Measurements from ENCODE around the gene SMC5.

DNA sequence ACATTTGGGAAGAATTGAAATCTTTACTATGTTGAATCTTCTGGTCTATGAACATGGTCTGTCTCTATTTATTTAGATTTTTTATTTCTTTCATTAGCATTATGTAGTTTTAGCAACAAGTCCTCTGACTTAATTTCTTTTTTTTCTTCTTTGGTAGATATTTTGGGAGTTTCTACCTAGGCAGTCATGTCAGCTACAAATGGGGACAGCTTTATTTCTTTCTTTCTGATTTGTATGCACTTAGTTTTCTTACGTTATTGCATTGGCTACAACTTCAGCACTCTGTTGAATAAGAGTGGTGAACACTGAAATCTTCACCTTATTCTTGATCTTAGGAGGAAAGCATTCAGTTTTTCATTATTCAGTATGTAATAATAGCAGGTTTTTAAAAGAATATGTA lies 33.5 kb downstream of the SMC5 start:
- TF ChIP-seq, protein P1, sequence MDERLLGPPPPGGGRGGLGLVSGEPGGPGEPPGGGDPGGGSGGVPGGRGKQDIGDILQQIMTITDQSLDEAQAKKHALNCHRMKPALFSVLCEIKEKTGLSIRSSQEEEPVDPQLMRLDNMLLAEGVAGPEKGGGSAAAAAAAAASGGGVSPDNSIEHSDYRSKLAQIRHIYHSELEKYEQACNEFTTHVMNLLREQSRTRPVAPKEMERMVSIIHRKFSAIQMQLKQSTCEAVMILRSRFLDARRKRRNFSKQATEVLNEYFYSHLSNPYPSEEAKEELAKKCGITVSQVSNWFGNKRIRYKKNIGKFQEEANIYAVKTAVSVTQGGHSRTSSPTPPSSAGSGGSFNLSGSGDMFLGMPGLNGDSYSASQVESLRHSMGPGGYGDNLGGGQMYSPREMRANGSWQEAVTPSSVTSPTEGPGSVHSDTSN (CRISPR knock-in tag; IDR thresholded peaks at IDR 0.05): no peak
- TF ChIP-seq, protein P2, sequence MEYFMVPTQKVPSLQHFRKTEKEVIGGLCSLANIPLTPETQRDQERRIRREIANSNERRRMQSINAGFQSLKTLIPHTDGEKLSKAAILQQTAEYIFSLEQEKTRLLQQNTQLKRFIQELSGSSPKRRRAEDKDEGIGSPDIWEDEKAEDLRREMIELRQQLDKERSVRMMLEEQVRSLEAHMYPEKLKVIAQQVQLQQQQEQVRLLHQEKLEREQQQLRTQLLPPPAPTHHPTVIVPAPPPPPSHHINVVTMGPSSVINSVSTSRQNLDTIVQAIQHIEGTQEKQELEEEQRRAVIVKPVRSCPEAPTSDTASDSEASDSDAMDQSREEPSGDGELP (IDR thresholded peaks at IDR 0.05; ENCODE audit: borderline replicate concordance, low read depth): no peak
- TF ChIP-seq, protein P3, sequence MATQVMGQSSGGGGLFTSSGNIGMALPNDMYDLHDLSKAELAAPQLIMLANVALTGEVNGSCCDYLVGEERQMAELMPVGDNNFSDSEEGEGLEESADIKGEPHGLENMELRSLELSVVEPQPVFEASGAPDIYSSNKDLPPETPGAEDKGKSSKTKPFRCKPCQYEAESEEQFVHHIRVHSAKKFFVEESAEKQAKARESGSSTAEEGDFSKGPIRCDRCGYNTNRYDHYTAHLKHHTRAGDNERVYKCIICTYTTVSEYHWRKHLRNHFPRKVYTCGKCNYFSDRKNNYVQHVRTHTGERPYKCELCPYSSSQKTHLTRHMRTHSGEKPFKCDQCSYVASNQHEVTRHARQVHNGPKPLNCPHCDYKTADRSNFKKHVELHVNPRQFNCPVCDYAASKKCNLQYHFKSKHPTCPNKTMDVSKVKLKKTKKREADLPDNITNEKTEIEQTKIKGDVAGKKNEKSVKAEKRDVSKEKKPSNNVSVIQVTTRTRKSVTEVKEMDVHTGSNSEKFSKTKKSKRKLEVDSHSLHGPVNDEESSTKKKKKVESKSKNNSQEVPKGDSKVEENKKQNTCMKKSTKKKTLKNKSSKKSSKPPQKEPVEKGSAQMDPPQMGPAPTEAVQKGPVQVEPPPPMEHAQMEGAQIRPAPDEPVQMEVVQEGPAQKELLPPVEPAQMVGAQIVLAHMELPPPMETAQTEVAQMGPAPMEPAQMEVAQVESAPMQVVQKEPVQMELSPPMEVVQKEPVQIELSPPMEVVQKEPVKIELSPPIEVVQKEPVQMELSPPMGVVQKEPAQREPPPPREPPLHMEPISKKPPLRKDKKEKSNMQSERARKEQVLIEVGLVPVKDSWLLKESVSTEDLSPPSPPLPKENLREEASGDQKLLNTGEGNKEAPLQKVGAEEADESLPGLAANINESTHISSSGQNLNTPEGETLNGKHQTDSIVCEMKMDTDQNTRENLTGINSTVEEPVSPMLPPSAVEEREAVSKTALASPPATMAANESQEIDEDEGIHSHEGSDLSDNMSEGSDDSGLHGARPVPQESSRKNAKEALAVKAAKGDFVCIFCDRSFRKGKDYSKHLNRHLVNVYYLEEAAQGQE (IDR thresholded peaks at IDR 0.05; ENCODE audit: borderline replicate concordance in 1 of 2, low read depth in 1 of 2, low read length in 2 of 2): no peak
- TF ChIP-seq CEBPB (IDR thresholded peaks at IDR 0.05; ENCODE audit: borderline replicate concordance, low read depth, low read length) (no peak), ONECUT2 (CRISPR knock-in tag; IDR thresholded peaks at IDR 0.05) (no peak), PHB2 (IDR thresholded peaks at IDR 0.05; ENCODE audit: partially characterized antibody) (no peak), ZNF501 (CRISPR knock-in tag; IDR thresholded peaks at IDR 0.05) (no peak), U2AF2 (IDR thresholded peaks at IDR 0.05; ENCODE audit: low read depth, low read length) (no peak), ZNF260 (CRISPR knock-in tag; IDR thresholded peaks at IDR 0.05; ENCODE audit: borderline replicate concordance, low read depth) (no peak), EP300 (IDR thresholded peaks at IDR 0.05; ENCODE audit: low read depth in 2 of 2, low read length in 2 of 2) (no peak), EP300 (CRISPR knock-in tag; IDR thresholded peaks at IDR 0.05; ENCODE audit: borderline replicate concordance) (no peak), ZFP36 (IDR thresholded peaks at IDR 0.05; ENCODE audit: borderline replicate concordance, low read depth, low read length, partially characterized antibody) (no peak)
- TF ChIP-seq, protein P4, sequence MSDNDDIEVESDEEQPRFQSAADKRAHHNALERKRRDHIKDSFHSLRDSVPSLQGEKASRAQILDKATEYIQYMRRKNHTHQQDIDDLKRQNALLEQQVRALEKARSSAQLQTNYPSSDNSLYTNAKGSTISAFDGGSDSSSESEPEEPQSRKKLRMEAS (IDR thresholded peaks at IDR 0.05): no peak
- TF ChIP-seq, protein P5, sequence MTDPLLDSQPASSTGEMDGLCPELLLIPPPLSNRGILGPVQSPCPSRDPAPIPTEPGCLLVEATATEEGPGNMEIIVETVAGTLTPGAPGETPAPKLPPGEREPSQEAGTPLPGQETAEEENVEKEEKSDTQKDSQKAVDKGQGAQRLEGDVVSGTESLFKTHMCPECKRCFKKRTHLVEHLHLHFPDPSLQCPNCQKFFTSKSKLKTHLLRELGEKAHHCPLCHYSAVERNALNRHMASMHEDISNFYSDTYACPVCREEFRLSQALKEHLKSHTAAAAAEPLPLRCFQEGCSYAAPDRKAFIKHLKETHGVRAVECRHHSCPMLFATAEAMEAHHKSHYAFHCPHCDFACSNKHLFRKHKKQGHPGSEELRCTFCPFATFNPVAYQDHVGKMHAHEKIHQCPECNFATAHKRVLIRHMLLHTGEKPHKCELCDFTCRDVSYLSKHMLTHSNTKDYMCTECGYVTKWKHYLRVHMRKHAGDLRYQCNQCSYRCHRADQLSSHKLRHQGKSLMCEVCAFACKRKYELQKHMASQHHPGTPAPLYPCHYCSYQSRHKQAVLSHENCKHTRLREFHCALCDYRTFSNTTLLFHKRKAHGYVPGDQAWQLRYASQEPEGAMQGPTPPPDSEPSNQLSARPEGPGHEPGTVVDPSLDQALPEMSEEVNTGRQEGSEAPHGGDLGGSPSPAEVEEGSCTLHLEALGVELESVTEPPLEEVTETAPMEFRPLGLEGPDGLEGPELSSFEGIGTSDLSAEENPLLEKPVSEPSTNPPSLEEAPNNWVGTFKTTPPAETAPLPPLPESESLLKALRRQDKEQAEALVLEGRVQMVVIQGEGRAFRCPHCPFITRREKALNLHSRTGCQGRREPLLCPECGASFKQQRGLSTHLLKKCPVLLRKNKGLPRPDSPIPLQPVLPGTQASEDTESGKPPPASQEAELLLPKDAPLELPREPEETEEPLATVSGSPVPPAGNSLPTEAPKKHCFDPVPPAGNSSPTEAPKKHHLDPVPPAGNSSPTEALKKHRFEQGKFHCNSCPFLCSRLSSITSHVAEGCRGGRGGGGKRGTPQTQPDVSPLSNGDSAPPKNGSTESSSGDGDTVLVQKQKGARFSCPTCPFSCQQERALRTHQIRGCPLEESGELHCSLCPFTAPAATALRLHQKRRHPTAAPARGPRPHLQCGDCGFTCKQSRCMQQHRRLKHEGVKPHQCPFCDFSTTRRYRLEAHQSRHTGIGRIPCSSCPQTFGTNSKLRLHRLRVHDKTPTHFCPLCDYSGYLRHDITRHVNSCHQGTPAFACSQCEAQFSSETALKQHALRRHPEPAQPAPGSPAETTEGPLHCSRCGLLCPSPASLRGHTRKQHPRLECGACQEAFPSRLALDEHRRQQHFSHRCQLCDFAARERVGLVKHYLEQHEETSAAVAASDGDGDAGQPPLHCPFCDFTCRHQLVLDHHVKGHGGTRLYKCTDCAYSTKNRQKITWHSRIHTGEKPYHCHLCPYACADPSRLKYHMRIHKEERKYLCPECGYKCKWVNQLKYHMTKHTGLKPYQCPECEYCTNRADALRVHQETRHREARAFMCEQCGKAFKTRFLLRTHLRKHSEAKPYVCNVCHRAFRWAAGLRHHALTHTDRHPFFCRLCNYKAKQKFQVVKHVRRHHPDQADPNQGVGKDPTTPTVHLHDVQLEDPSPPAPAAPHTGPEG (CRISPR knock-in tag; IDR thresholded peaks at IDR 0.05): no peak

Measured in HepG2 (cell line).